Stimulated activated CD4-positive, alpha-beta T cell treated with anti-CD3 and anti-CD28 coated beads, Interleukin-4, amount 100 ng/mL, for 24 hours (primary cell): Measurements from ENCODE around the gene ALX4.

Experiments used
- DNase-seq: peaks from one replicate; pipeline ENCODE4 v3.0.0-alpha.2; 2020

Gene ALX4

GRCh38 chr11:44300844-44301563 lies 8.9 kb downstream of the ALX4 start:
- no peak for DNase-seq

GRCh38 chr11:44298862-44299261 lies 11.1 kb downstream of the ALX4 start:
- no peak for DNase-seq

- no peak for DNase-seq
Observed at GRCh38 chr11:44290208-44290607, 19.7 kb downstream of the ALX4 start.

- no peak for DNase-seq
Observed at GRCh38 chr11:44288133-44288526, 21.8 kb downstream of the ALX4 start.

- DNase-seq, result no peak
Observed at GRCh38 chr11:44286911-44287310, 23.0 kb downstream of the ALX4 start.

- peak; percentile 65 for DNase-seq
Observed at GRCh38 chr11:44286268-44286880, 23.6 kb downstream of the ALX4 start.

GRCh38 chr11:44285756-44286155 lies 24.2 kb downstream of the ALX4 start:
- no peak for DNase-seq

GRCh38 chr11:44282620-44283019 lies 27.3 kb downstream of the ALX4 start:
- no peak for DNase-seq

- no peak for DNase-seq
Observed at GRCh38 chr11:44281151-44281550, 28.8 kb downstream of the ALX4 start.

- no peak for DNase-seq
Observed at GRCh38 chr11:44280257-44280656, 29.7 kb downstream of the ALX4 start.

GRCh38 chr11:44279483-44279882 lies 30.5 kb downstream of the ALX4 start:
- DNase-seq, result no peak

- no peak for DNase-seq
Observed at GRCh38 chr11:44277196-44278090, 32.5 kb downstream of the ALX4 start.

- no peak for DNase-seq
Observed at GRCh38 chr11:44275961-44276550, 33.9 kb downstream of the ALX4 start.

- no peak for DNase-seq
Observed at GRCh38 chr11:44275241-44275640, 34.7 kb downstream of the ALX4 start.

GRCh38 chr11:44274404-44274803 lies 35.5 kb downstream of the ALX4 start:
- DNase-seq, result no peak

- DNase-seq, result no peak
Observed at GRCh38 chr11:44271286-44271685, 38.7 kb downstream of the ALX4 start.

- DNase-seq, result no peak
Observed at GRCh38 chr11:44270403-44271273, 39.3 kb downstream of the ALX4 start.

GRCh38 chr11:44269369-44270351 lies 40.3 kb downstream of the ALX4 start:
- DNase-seq, result no peak

GRCh38 chr11:44268614-44269080 lies 41.3 kb downstream of the ALX4 start:
- DNase-seq, result no peak

- DNase-seq, result no peak
Observed at GRCh38 chr11:44267750-44268613, 42.0 kb downstream of the ALX4 start.
